ENCODE data around the gene CMTM3. TPM values are rescaled to one million over a fixed set of nuclear protein-coding genes. Genes with fewer than 3 reads are reported as not detected.

The CMTM3 gene
- total and polyA plus RNA-seq, 2 donors = 15.9 to 55.4 TPM

- no peak for DNase-seq (ENCODE audit: low read depth in 6 of 9, low spot score in 9 of 9)
- no peaks in the 10 kb centered on the region for H3K9me3 ChIP-seq (ENCODE audit: control insufficient read depth in 2 of 2, insufficient read depth in 1 of 2, low read length in 1 of 2)
- over 99% methylated on average over 4 of the region's 4 CpGs for WGBS
- no peak overlapping the region for H3K27ac ChIP-seq (ENCODE audit: low read depth in 1 of 2, low read length in 1 of 2)
- no peaks in the 10 kb centered on the region for H3K27me3 ChIP-seq (ENCODE audit: control insufficient read depth in 2 of 2, insufficient read depth in 1 of 2, low read length in 1 of 2)
- no peak overlapping the region for H3K4me3 ChIP-seq (ENCODE audit: low read length in 2 of 2)
- no peaks in the 10 kb centered on the region for H3K4me1 ChIP-seq (ENCODE audit: control insufficient read depth in 2 of 2, insufficient read depth in 2 of 2, low read length in 2 of 2)
- no peaks in the 10 kb centered on the region for H3K36me3 ChIP-seq (ENCODE audit: control insufficient read depth in 2 of 2, insufficient read depth in 2 of 2, low read length in 1 of 2)
Observed at GRCh38 chr16:66634527-66635196, 30.2 kb downstream of the CMTM3 start.

- no peak for DNase-seq (ENCODE audit: low read depth in 6 of 9, low spot score in 9 of 9)
- no peaks in the 10 kb centered on the region for H3K36me3 ChIP-seq (ENCODE audit: control insufficient read depth in 2 of 2, insufficient read depth in 2 of 2, low read length in 1 of 2)
- H3K27ac ChIP-seq (ENCODE audit: low read depth in 1 of 2, low read length in 1 of 2) = no peak overlapping the region
- H3K27me3 ChIP-seq (ENCODE audit: control insufficient read depth in 2 of 2, insufficient read depth in 1 of 2, low read length in 1 of 2) = no peaks in the 10 kb centered on the region
- 93% methylated on average over 6 of the region's 6 CpGs for WGBS
- H3K4me3 ChIP-seq (ENCODE audit: low read length in 2 of 2) = no peak overlapping the region
- no peaks in the 10 kb centered on the region for H3K4me1 ChIP-seq (ENCODE audit: control insufficient read depth in 2 of 2, insufficient read depth in 2 of 2, low read length in 2 of 2)
- no peaks in the 10 kb centered on the region for H3K9me3 ChIP-seq (ENCODE audit: control insufficient read depth in 2 of 2, insufficient read depth in 1 of 2, low read length in 1 of 2)
Observed at GRCh38 chr16:66635406-66635805, 30.9 kb downstream of the CMTM3 start.

- Histone ChIP-seq H3K36me3 (ENCODE audit: control insufficient read depth in 2 of 2, insufficient read depth in 2 of 2, low read length in 1 of 2) (no peaks in the 10 kb centered on the region), H3K9me3 (ENCODE audit: control insufficient read depth in 2 of 2, insufficient read depth in 1 of 2, low read length in 1 of 2) (no peaks in the 10 kb centered on the region), H3K4me1 (ENCODE audit: control insufficient read depth in 2 of 2, insufficient read depth in 2 of 2, low read length in 2 of 2) (no peaks in the 10 kb centered on the region), H3K27ac (ENCODE audit: low read depth in 1 of 2, low read length in 1 of 2) (no peak overlapping the region), H3K4me3 (ENCODE audit: low read length in 2 of 2) (no peak overlapping the region), H3K27me3 (ENCODE audit: control insufficient read depth in 2 of 2, insufficient read depth in 1 of 2, low read length in 1 of 2) (no peaks in the 10 kb centered on the region)
- WGBS = 95% methylated on average over 5 of the region's 5 CpGs
- no peak for DNase-seq (ENCODE audit: low read depth in 6 of 9, low spot score in 9 of 9)
Observed at GRCh38 chr16:66636199-66636598, 31.7 kb downstream of the CMTM3 start.

- H3K27me3 ChIP-seq (ENCODE audit: control insufficient read depth in 2 of 2, insufficient read depth in 1 of 2, low read length in 1 of 2) = no peaks in the 10 kb centered on the region
- WGBS = 94% methylated on average over 3 of the region's 3 CpGs
Observed at GRCh38 chr16:66637806-66638205, 33.3 kb downstream of the CMTM3 start.

GRCh38 chr16:66639091-66639885 lies 34.8 kb downstream of the CMTM3 start:
- no peak overlapping the region for H3K4me3 ChIP-seq (ENCODE audit: low read length in 2 of 2)
- H3K4me1 ChIP-seq (ENCODE audit: control insufficient read depth in 2 of 2, insufficient read depth in 2 of 2, low read length in 2 of 2) = no peaks in the 10 kb centered on the region
- no peak for DNase-seq (ENCODE audit: low read depth in 6 of 9, low spot score in 9 of 9)
- no peaks in the 10 kb centered on the region for H3K36me3 ChIP-seq (ENCODE audit: control insufficient read depth in 2 of 2, insufficient read depth in 2 of 2, low read length in 1 of 2)
- no peaks in the 10 kb centered on the region for H3K27me3 ChIP-seq (ENCODE audit: control insufficient read depth in 2 of 2, insufficient read depth in 1 of 2, low read length in 1 of 2)
- H3K9me3 ChIP-seq (ENCODE audit: control insufficient read depth in 2 of 2, insufficient read depth in 1 of 2, low read length in 1 of 2) = no peaks in the 10 kb centered on the region
- H3K27ac ChIP-seq (ENCODE audit: low read depth in 1 of 2, low read length in 1 of 2) = no peak overlapping the region
- 96% methylated on average over 6 of the region's 6 CpGs for WGBS

More at GRCh38 chr16:66637806-66638205, 33.3 kb downstream of the CMTM3 start:
- Histone ChIP-seq H3K4me3 (ENCODE audit: low read length in 2 of 2) (no peak overlapping the region), H3K9me3 (ENCODE audit: control insufficient read depth in 2 of 2, insufficient read depth in 1 of 2, low read length in 1 of 2) (no peaks in the 10 kb centered on the region), H3K36me3 (ENCODE audit: control insufficient read depth in 2 of 2, insufficient read depth in 2 of 2, low read length in 1 of 2) (no peaks in the 10 kb centered on the region), H3K4me1 (ENCODE audit: control insufficient read depth in 2 of 2, insufficient read depth in 2 of 2, low read length in 2 of 2) (no peaks in the 10 kb centered on the region), H3K27ac (ENCODE audit: low read depth in 1 of 2, low read length in 1 of 2) (no peak overlapping the region)
- no peak for DNase-seq (ENCODE audit: low read depth in 6 of 9, low spot score in 9 of 9)

- no peaks in the 10 kb centered on the region for H3K36me3 ChIP-seq (ENCODE audit: control insufficient read depth in 2 of 2, insufficient read depth in 2 of 2, low read length in 1 of 2)
- H3K9me3 ChIP-seq (ENCODE audit: control insufficient read depth in 2 of 2, insufficient read depth in 1 of 2, low read length in 1 of 2) = no peaks in the 10 kb centered on the region
- H3K4me1 ChIP-seq (ENCODE audit: control insufficient read depth in 2 of 2, insufficient read depth in 2 of 2, low read length in 2 of 2) = no peaks in the 10 kb centered on the region
- WGBS = 95% methylated on average over 3 of the region's 3 CpGs
- DNase-seq (ENCODE audit: low read depth in 6 of 9, low spot score in 9 of 9) = no peak
- no peak overlapping the region for H3K4me3 ChIP-seq (ENCODE audit: low read length in 2 of 2)
- H3K27me3 ChIP-seq (ENCODE audit: control insufficient read depth in 2 of 2, insufficient read depth in 1 of 2, low read length in 1 of 2) = no peaks in the 10 kb centered on the region
- no peak overlapping the region for H3K27ac ChIP-seq (ENCODE audit: low read depth in 1 of 2, low read length in 1 of 2)
Observed at GRCh38 chr16:66640724-66641314, 36.3 kb downstream of the CMTM3 start.

- 97% methylated on average over 1 of the region's 1 CpG for WGBS
- Histone ChIP-seq H3K9me3 (ENCODE audit: control insufficient read depth in 2 of 2, insufficient read depth in 1 of 2, low read length in 1 of 2) (no peaks in the 10 kb centered on the region), H3K36me3 (ENCODE audit: control insufficient read depth in 2 of 2, insufficient read depth in 2 of 2, low read length in 1 of 2) (no peaks in the 10 kb centered on the region), H3K27me3 (ENCODE audit: control insufficient read depth in 2 of 2, insufficient read depth in 1 of 2, low read length in 1 of 2) (no peaks in the 10 kb centered on the region), H3K27ac (ENCODE audit: low read depth in 1 of 2, low read length in 1 of 2) (no peak overlapping the region), H3K4me3 (ENCODE audit: low read length in 2 of 2) (no peak overlapping the region), H3K4me1 (ENCODE audit: control insufficient read depth in 2 of 2, insufficient read depth in 2 of 2, low read length in 2 of 2) (no peaks in the 10 kb centered on the region)
- no peak for DNase-seq (ENCODE audit: low read depth in 6 of 9, low spot score in 9 of 9)
Observed at GRCh38 chr16:66641387-66641786, 36.9 kb downstream of the CMTM3 start.

GRCh38 chr16:66647866-66648265 lies 43.4 kb downstream of the CMTM3 start:
- H3K9me3 ChIP-seq (ENCODE audit: control insufficient read depth in 2 of 2, insufficient read depth in 1 of 2, low read length in 1 of 2) = no peaks in the 10 kb centered on the region
- H3K27ac ChIP-seq (ENCODE audit: low read depth in 1 of 2, low read length in 1 of 2) = no peak overlapping the region
- H3K4me3 ChIP-seq (ENCODE audit: low read length in 2 of 2) = no peak overlapping the region
- H3K4me1 ChIP-seq (ENCODE audit: control insufficient read depth in 2 of 2, insufficient read depth in 2 of 2, low read length in 2 of 2) = peaks cover 4 to 9% of the 10 kb centered on the region in 2 donors
- WGBS = 95% methylated on average over 1 of the region's 1 CpG
- H3K36me3 ChIP-seq (ENCODE audit: control insufficient read depth in 2 of 2, insufficient read depth in 2 of 2, low read length in 1 of 2) = no peaks in the 10 kb centered on the region
- DNase-seq (ENCODE audit: low read depth in 6 of 9, low spot score in 9 of 9) = no peak
- H3K27me3 ChIP-seq (ENCODE audit: control insufficient read depth in 2 of 2, insufficient read depth in 1 of 2, low read length in 1 of 2) = no peaks in the 10 kb centered on the region

- no peak for DNase-seq (ENCODE audit: low read depth in 6 of 9, low spot score in 9 of 9)
- no peak overlapping the region for H3K27ac ChIP-seq (ENCODE audit: low read depth in 1 of 2, low read length in 1 of 2)
- H3K27me3 ChIP-seq (ENCODE audit: control insufficient read depth in 2 of 2, insufficient read depth in 1 of 2, low read length in 1 of 2) = no peaks in the 10 kb centered on the region
- 98% methylated on average over 2 of the region's 2 CpGs for WGBS
- no peaks in the 10 kb centered on the region for H3K9me3 ChIP-seq (ENCODE audit: control insufficient read depth in 2 of 2, insufficient read depth in 1 of 2, low read length in 1 of 2)
- no peaks in the 10 kb centered on the region for H3K36me3 ChIP-seq (ENCODE audit: control insufficient read depth in 2 of 2, insufficient read depth in 2 of 2, low read length in 1 of 2)
- no peak overlapping the region for H3K4me3 ChIP-seq (ENCODE audit: low read length in 2 of 2)
- H3K4me1 ChIP-seq (ENCODE audit: control insufficient read depth in 2 of 2, insufficient read depth in 2 of 2, low read length in 2 of 2) = peaks cover 4 to 9% of the 10 kb centered on the region in 2 donors
Observed at GRCh38 chr16:66649167-66649566, 44.7 kb downstream of the CMTM3 start.

Data from thymus (tissue), 11 donors.